Tibial nerve (tissue), 4 donors: ENCODE measurements around the gene SH3RF3.

Experiments
- CTCF ChIP-seq, 5 experiments: fragments of 200-600 bp in 3 of 5; fragments of 450-650 bp in 2 of 5; sonication (generic) in 3 of 5; IDR thresholded peaks; one replicate each; pipeline ENCODE4 v1.5.1; 2016 to 2019; ENCODE audit warnings: antibody characterized with exemption in 5 of 5, mild to moderate bottlenecking in 3 of 5, moderate library complexity in 2 of 5
- EP300 ChIP-seq, 2 donors: sonication (generic); formaldehyde crosslinking; IDR thresholded peaks; one replicate each; pipeline ENCODE4 v1.6.1; 2017; ENCODE audit warnings: antibody characterized with exemption in 2 of 2, mild to moderate bottlenecking in 1 of 2
- POLR2A ChIP-seq, 2 donors: fragments of 450-650 bp; IDR thresholded peaks; one replicate each; pipeline ENCODE4 v1.6.1; 2017; ENCODE audit warnings: antibody characterized with exemption in 2 of 2, mild to moderate bottlenecking in 2 of 2, moderate library complexity in 2 of 2

GRCh38 chr2:109256921-109257320 lies 127.9 kb downstream of the SH3RF3 start:
- TF ChIP-seq CTCF (IDR thresholded peaks at IDR 0.05), result no peak
- no peak for TF ChIP-seq POLR2A (IDR thresholded peaks at IDR 0.05)
- no peak for TF ChIP-seq EP300 (IDR thresholded peaks at IDR 0.05)
